Endothelial cell of umbilical vein (primary cell): ENCODE measurements around the gene MEGF11. TPM values are rescaled to one million over a fixed set of nuclear protein-coding genes. Genes with fewer than 3 reads are reported as not detected.

ENCODE experiments used
- BruUV-seq: library from RNA; stranded (reverse); fragments of 400-500 nt; replicated peaks from 2 replicates; lab custom pipeline; 2021; lab: Mats Ljungman, UMichigan
- CTCF ChIA-PET: fragments of 300-600, 350-600 bp; sonication (Branson Sonifier 250); formaldehyde crosslinking; loops from one replicate; lab custom pipeline; 2021; ENCODE audit warnings: antibody characterized with exemption, inconsistent platforms; lab: Charles Lee
- POLR2A ChIA-PET: fragments of 300-600, 350-600 bp; sonication (Branson Sonifier 250); formaldehyde crosslinking; loops from one replicate; lab custom pipeline; 2021; ENCODE audit warnings: antibody characterized with exemption, inconsistent platforms; lab: Charles Lee
- DNase-seq: peaks from one replicate; pipeline ENCODE4 v3.0.0-alpha.2; 2011; ENCODE audit warnings: low read depth, low spot score
- FAIRE-seq: peaks from 2 replicates; lab custom pipeline; 2011; peaks lifted over from hg19 to GRCh38; lab: Jason Lieb, UNC
- H2AFZ ChIP-seq: 2 replicates; pipeline ENCODE4 v1.6.0; 2012; ENCODE audit warnings: low read depth, low read length, control low read depth, inconsistent platforms
- H3K27ac ChIP-seq: 2 replicates; pipeline ENCODE4 v1.5.1; 2011; ENCODE audit warnings: low read depth, mild to moderate bottlenecking, control low read depth, low read length, moderate library complexity; ENCODE audit not compliant: insufficient read depth
- H3K27me3 ChIP-seq, 2 experiments: 2 replicates each; pipeline versions ENCODE4 v1.6.0 to v1.6.1; 2011; ENCODE audit warnings: low read length in 2 of 2, mixed read lengths in 1 of 2; ENCODE audit not compliant: control insufficient read depth in 2 of 2, insufficient read depth in 2 of 2
- H3K36me3 ChIP-seq, 2 experiments: 2 replicates in 1 of 2; 3 replicates in 1 of 2; pipeline ENCODE4 v1.5.1; 2011; ENCODE audit warnings: low read length in 2 of 2, mild to moderate bottlenecking in 1 of 2, moderate library complexity in 1 of 2; ENCODE audit not compliant: control insufficient read depth in 2 of 2, insufficient read depth in 2 of 2; ENCODE audit errors: extremely low read depth in 1 of 2
- H3K4me1 ChIP-seq: 3 replicates; pipeline ENCODE4 v1.5.1; 2011; ENCODE audit warnings: mild to moderate bottlenecking, low read length; ENCODE audit not compliant: control insufficient read depth, insufficient read depth; ENCODE audit errors: extremely low read depth
- H3K4me2 ChIP-seq: 2 replicates; pipeline ENCODE4 v1.6.1; 2011; ENCODE audit warnings: low read length, control low read depth, mixed read lengths; ENCODE audit not compliant: insufficient read depth
- H3K4me3 ChIP-seq, 3 experiments: fragments of 200-600 bp in 1 of 3; sonication (generic), shearing (Covaris generic) in 1 of 3; replicated peaks in 1 of 3; 2 replicates each; pipeline ENCODE4 v1.5.1; 2011 to 2016; ENCODE audit warnings: control low read depth in 3 of 3, low read length in 3 of 3, mild to moderate bottlenecking in 2 of 3, inconsistent platforms in 1 of 3, low read depth in 1 of 3, moderate library complexity in 1 of 3; ENCODE audit not compliant: insufficient read depth in 1 of 3
- H3K79me2 ChIP-seq: 2 replicates; pipeline ENCODE4 v1.6.0; 2012; ENCODE audit warnings: low read length, inconsistent platforms; ENCODE audit not compliant: control insufficient read depth, insufficient read depth
- H3K9ac ChIP-seq: replicated peaks from 2 replicates; pipeline ENCODE3; 2011; ENCODE audit warnings: low read length, control low read depth; ENCODE audit not compliant: insufficient read depth; ENCODE audit errors: extremely low read depth
- H3K9me1 ChIP-seq: replicated peaks from 3 replicates; pipeline ENCODE4 v1.6.0; 2011; ENCODE audit warnings: mild to moderate bottlenecking, low read length; ENCODE audit not compliant: control insufficient read depth, insufficient read depth; ENCODE audit errors: extremely low read depth
- H3K9me3 ChIP-seq: replicated peaks from 2 replicates; pipeline ENCODE4 v1.5.1; 2012; ENCODE audit warnings: low read length, inconsistent platforms; ENCODE audit not compliant: control insufficient read depth, insufficient read depth
- H4K20me1 ChIP-seq: replicated peaks from 2 replicates; pipeline ENCODE3; 2011; ENCODE audit warnings: mild to moderate bottlenecking, low read length; ENCODE audit not compliant: control insufficient read depth, insufficient read depth; ENCODE audit errors: extremely low read depth
- CTCF ChIP-seq, 2 donors: IDR thresholded peaks; 1 replicate in 1 of 2; 2 replicates in 1 of 2; pipeline ENCODE4 v1.5.1; 2011; ENCODE audit warnings: low read length in 2 of 2, mild to moderate bottlenecking in 2 of 2, moderate library complexity in 2 of 2, control low read depth in 1 of 2, inconsistent platforms in 1 of 2, low read depth in 1 of 2; ENCODE audit not compliant: insufficient read depth in 1 of 2; ENCODE audit errors: extremely low read depth in 1 of 2
- EZH2 ChIP-seq: IDR thresholded peaks from 2 replicates; pipeline ENCODE4 v1.6.1; 2012; ENCODE audit warnings: borderline replicate concordance, low read depth, mild to moderate bottlenecking, moderate library complexity, low read length, inconsistent platforms; ENCODE audit not compliant: severe bottlenecking
- GATA2 ChIP-seq: IDR thresholded peaks from 2 replicates; pipeline ENCODE4 v1.7.0; 2011; ENCODE audit warnings: low read depth, mild to moderate bottlenecking, moderate library complexity, mixed read lengths, low read length; ENCODE audit not compliant: insufficient read length, insufficient read depth
- JUN ChIP-seq: IDR thresholded peaks from 2 replicates; pipeline ENCODE4 v1.6.1; 2011; ENCODE audit warnings: borderline replicate concordance, low read depth; ENCODE audit not compliant: insufficient read length, insufficient read depth
- MAX ChIP-seq: IDR thresholded peaks from 2 replicates; pipeline ENCODE4 v1.6.1; 2011; ENCODE audit not compliant: insufficient read depth, insufficient read length
- dilution Hi-C: fragments of 300-500 bp; cut with MboI; formaldehyde crosslinking; loops from one replicate; pipeline ENCODE4 v1.15.0; 2019; ENCODE audit warnings: low sequenced_read_pairs; ENCODE audit not compliant: extremely low pct_ligation_motif_present
- intact Hi-C: fragments of 100-400 bp; cut with micrococcal nuclease; formaldehyde crosslinking; loops from one replicate; pipeline ENCODE4 v1.10.0; 2022
- polyA plus RNA-seq, 4 experiments: library from polyadenylated mRNA; depleted of rRNA in 3 of 4; stranded (reverse) in 3 of 4; unstranded in 1 of 4; fragments of >200 nt; gene quantifications; 2 replicates each; pipeline versions ENCODE4 v1.2.1 to v1.2.3, GENCODE V29; 2011 to 2012; ENCODE audit warnings: missing spikeins in 1 of 4
- total RNA-seq: library from RNA; stranded (reverse); gene quantifications from 2 replicates; pipeline ENCODE4 v1.2.3, GENCODE V29; 2021

MEGF11 gene
- total and polyA plus RNA-seq, 2 donors (not counting 3 experiments of a cell fraction or from before 2014, with no cell fraction given): not detected

GRCh38 chr15:66151809-66152208 lies 101.7 kb downstream of the MEGF11 start:
- FAIRE-seq: no peak
- Histone ChIP-seq H3K27me3 (peaks cover 0 to 2% of the 10 kb centered on the region in 2 experiments), H3K36me3 (no peaks in the 10 kb centered on the region), H4K20me1 (no peaks in the 10 kb centered on the region), H3K4me1 (no peaks in the 10 kb centered on the region), H3K4me3 (no peak overlapping the region), H3K9me1 (no peaks in the 10 kb centered on the region), H3K79me2 (no peaks in the 10 kb centered on the region), H3K27ac (no peak overlapping the region), H2AFZ (no peak overlapping the region), H3K9me3 (no peaks in the 10 kb centered on the region), H3K4me2 (no peak overlapping the region), H3K9ac (no peak overlapping the region)
- no peak for TF ChIP-seq CTCF (IDR thresholded peaks at IDR 0.05; ENCODE audit: extremely low read depth in 1 of 2, insufficient read depth in 1 of 2, low read depth in 1 of 2, low read length in 2 of 2)
- TF ChIP-seq EZH2: no peak
- no peak for TF ChIP-seq MAX
- POLR2A ChIA-PET: no interaction called here
- dilution Hi-C loops: no loop called here
- BruUV-seq: no TSS peak
- DNase-seq: no peak
- CTCF ChIA-PET: interaction anchor here (1.3 to 1.4 kb wide), 2 partner anchors 12 to 15 kb away, joined by 3 to 4 read pairs; no protein-coding TSS in a partner anchor
- intact Hi-C loops: no loop called here

- Histone ChIP-seq H3K27me3 (peaks cover 0 to 2% of the 10 kb centered on the region in 2 experiments), H3K9ac (no peak overlapping the region), H3K79me2 (no peaks in the 10 kb centered on the region), H2AFZ (no peak overlapping the region), H3K4me1 (no peaks in the 10 kb centered on the region), H3K36me3 (no peaks in the 10 kb centered on the region), H3K9me3 (no peaks in the 10 kb centered on the region), H4K20me1 (no peaks in the 10 kb centered on the region), H3K27ac (no peak overlapping the region), H3K4me3 (no peak overlapping the region), H3K4me2 (no peak overlapping the region), H3K9me1 (no peaks in the 10 kb centered on the region)
- FAIRE-seq (no peak), DNase-seq (no peak)
- BruUV-seq: no TSS peak
- ChIA-PET POLR2A (no interaction called here), CTCF (no interaction called here)
- dilution Hi-C loops (no loop called here), intact Hi-C loops (no loop called here)
- TF ChIP-seq MAX (no peak), JUN (no peak), CTCF (IDR thresholded peaks at IDR 0.05; ENCODE audit: extremely low read depth in 1 of 2, insufficient read depth in 1 of 2, low read depth in 1 of 2, low read length in 2 of 2) (no peak), EZH2 (no peak), GATA2 (no peak)
Measured at GRCh38 chr15:66149871-66150270, 103.7 kb downstream of the MEGF11 start.
